ENCODE measurements around the gene PDIK1L.

Gene PDIK1L

GRCh38 chr1:26161415-26162219 lies 50.0 kb downstream of the PDIK1L start:
- Histone ChIP-seq H3K27ac (ENCODE audit: low read depth, low read length) (no peak overlapping the region), H3K36me3 (ENCODE audit: control insufficient read depth in 1 of 2, insufficient read depth in 2 of 2, low read length in 2 of 2) (no peaks in the 10 kb centered on the region), H3K27me3 (ENCODE audit: control insufficient read depth in 1 of 2, insufficient read depth in 2 of 2, low read length in 2 of 2) (peaks cover 17 to 36% of the 10 kb centered on the region in 2 donors), H3K4me3 (ENCODE audit: low read depth in 1 of 2, low read length in 2 of 2) (peak overlapping the region; percentile 55 to 61), H3K9me3 (ENCODE audit: control insufficient read depth in 1 of 2, low read length in 2 of 2) (no peaks in the 10 kb centered on the region), H3K9ac (ENCODE audit: low read depth in 1 of 2, low read length in 2 of 2) (no peak overlapping the region), H3K4me1 (ENCODE audit: control insufficient read depth in 1 of 2, insufficient read depth in 2 of 2, low read length in 2 of 2) (peaks cover 12 to 14% of the 10 kb centered on the region in 2 donors)

GRCh38 chr1:26162220-26162709 lies 50.6 kb downstream of the PDIK1L start:
- peaks cover 12 to 14% of the 10 kb centered on the region in 2 donors for H3K4me1 ChIP-seq (ENCODE audit: control insufficient read depth in 1 of 2, insufficient read depth in 2 of 2, low read length in 2 of 2)
- H3K9ac ChIP-seq (ENCODE audit: low read depth in 1 of 2, low read length in 2 of 2), result no peak overlapping the region
- H3K27ac ChIP-seq (ENCODE audit: low read depth, low read length), result no peak overlapping the region
- H3K9me3 ChIP-seq (ENCODE audit: control insufficient read depth in 1 of 2, low read length in 2 of 2), result no peaks in the 10 kb centered on the region
- H3K27me3 ChIP-seq (ENCODE audit: control insufficient read depth in 1 of 2, insufficient read depth in 2 of 2, low read length in 2 of 2), result peaks cover 17 to 32% of the 10 kb centered on the region in 2 donors
- no peaks in the 10 kb centered on the region for H3K36me3 ChIP-seq (ENCODE audit: control insufficient read depth in 1 of 2, insufficient read depth in 2 of 2, low read length in 2 of 2)
- peak overlapping the region; percentile 55 to 61 for H3K4me3 ChIP-seq (ENCODE audit: low read depth in 1 of 2, low read length in 2 of 2)

DNA sequence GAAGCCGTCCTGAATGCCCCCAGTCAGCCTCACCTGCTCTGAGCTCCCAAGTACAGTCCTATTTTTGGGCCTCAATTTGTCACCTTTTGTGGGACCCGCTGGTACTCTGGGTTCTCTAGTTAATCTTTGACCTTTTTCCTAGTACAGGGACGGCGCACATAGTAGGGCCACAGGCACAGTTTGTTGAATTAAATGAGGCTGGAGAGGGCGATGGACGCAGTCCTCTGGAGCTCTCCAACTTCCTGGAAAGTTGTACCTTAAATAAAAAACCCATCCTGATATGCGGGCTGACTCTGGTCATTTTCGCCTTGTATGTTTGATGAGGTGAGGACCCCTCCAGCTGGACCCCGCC lies 52.0 kb downstream of the PDIK1L start:
- Histone ChIP-seq H3K27ac (ENCODE audit: low read depth, low read length) (no peak overlapping the region), H3K4me1 (ENCODE audit: control insufficient read depth in 1 of 2, insufficient read depth in 2 of 2, low read length in 2 of 2) (peaks cover 12 to 14% of the 10 kb centered on the region in 2 donors), H3K9me3 (ENCODE audit: control insufficient read depth in 1 of 2, low read length in 2 of 2) (no peaks in the 10 kb centered on the region), H3K9ac (ENCODE audit: low read depth in 1 of 2, low read length in 2 of 2) (no peak overlapping the region), H3K4me3 (ENCODE audit: low read depth in 1 of 2, low read length in 2 of 2) (peak overlapping the region; percentile 46 to 53), H3K36me3 (ENCODE audit: control insufficient read depth in 1 of 2, insufficient read depth in 2 of 2, low read length in 2 of 2) (no peaks in the 10 kb centered on the region), H3K27me3 (ENCODE audit: control insufficient read depth in 1 of 2, insufficient read depth in 2 of 2, low read length in 2 of 2) (peaks cover 11 to 22% of the 10 kb centered on the region in 2 donors)

GRCh38 chr1:26164036-26164860 lies 52.6 kb downstream of the PDIK1L start:
- Histone ChIP-seq H3K9ac (ENCODE audit: low read depth in 1 of 2, low read length in 2 of 2) (no peak overlapping the region), H3K27me3 (ENCODE audit: control insufficient read depth in 1 of 2, insufficient read depth in 2 of 2, low read length in 2 of 2) (peaks cover 11 to 19% of the 10 kb centered on the region in 2 donors), H3K9me3 (ENCODE audit: control insufficient read depth in 1 of 2, low read length in 2 of 2) (no peaks in the 10 kb centered on the region), H3K36me3 (ENCODE audit: control insufficient read depth in 1 of 2, insufficient read depth in 2 of 2, low read length in 2 of 2) (no peaks in the 10 kb centered on the region), H3K4me1 (ENCODE audit: control insufficient read depth in 1 of 2, insufficient read depth in 2 of 2, low read length in 2 of 2) (peaks cover 14% of the 10 kb centered on the region in 2 donors), H3K27ac (ENCODE audit: low read depth, low read length) (no peak overlapping the region), H3K4me3 (ENCODE audit: low read depth in 1 of 2, low read length in 2 of 2) (peak overlapping the region; percentile 46 to 53)

GRCh38 chr1:26164861-26165842 lies 53.5 kb downstream of the PDIK1L start:
- Histone ChIP-seq H3K9ac (ENCODE audit: low read depth in 1 of 2, low read length in 2 of 2) (no peak overlapping the region), H3K27ac (ENCODE audit: low read depth, low read length) (no peak overlapping the region), H3K4me1 (ENCODE audit: control insufficient read depth in 1 of 2, insufficient read depth in 2 of 2, low read length in 2 of 2) (peaks cover 18 to 20% of the 10 kb centered on the region in 2 donors), H3K36me3 (ENCODE audit: control insufficient read depth in 1 of 2, insufficient read depth in 2 of 2, low read length in 2 of 2) (no peaks in the 10 kb centered on the region), H3K4me3 (ENCODE audit: low read depth in 1 of 2, low read length in 2 of 2) (no peak overlapping the region), H3K27me3 (ENCODE audit: control insufficient read depth in 1 of 2, insufficient read depth in 2 of 2, low read length in 2 of 2) (peaks cover 11 to 16% of the 10 kb centered on the region in 2 donors), H3K9me3 (ENCODE audit: control insufficient read depth in 1 of 2, low read length in 2 of 2) (no peaks in the 10 kb centered on the region)

DNA sequence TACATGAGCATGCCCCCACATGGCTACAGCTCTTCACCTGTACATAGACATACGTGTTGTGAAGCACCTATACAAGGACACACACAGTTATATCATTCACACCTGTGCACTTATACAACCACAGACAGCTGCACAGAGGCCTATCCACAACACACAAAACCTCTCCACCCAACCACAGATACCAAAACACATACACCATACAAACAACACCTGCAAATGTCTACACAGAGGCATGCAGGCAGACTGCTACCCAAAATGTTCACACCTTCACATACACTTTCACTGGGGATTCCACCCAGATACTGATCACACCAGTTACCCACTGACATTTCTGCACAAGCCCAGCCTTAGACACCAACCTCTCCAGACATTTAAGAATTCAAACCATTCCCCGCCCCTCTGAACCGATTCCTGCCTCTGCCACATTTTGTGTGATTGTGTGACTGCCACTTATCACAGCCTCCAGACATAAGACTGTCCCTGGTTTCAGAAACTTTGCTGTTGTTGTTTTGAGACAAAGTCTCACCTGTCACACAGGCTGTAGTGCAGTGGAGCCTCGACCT lies 55.2 kb downstream of the PDIK1L start:
- no peak overlapping the region for H3K27ac ChIP-seq (ENCODE audit: low read depth, low read length)
- no peaks in the 10 kb centered on the region for H3K9me3 ChIP-seq (ENCODE audit: control insufficient read depth in 1 of 2, low read length in 2 of 2)
- H3K4me1 ChIP-seq (ENCODE audit: control insufficient read depth in 1 of 2, insufficient read depth in 2 of 2, low read length in 2 of 2), result peaks cover 15 to 24% of the 10 kb centered on the region in 2 donors
- no peaks in the 10 kb centered on the region for H3K36me3 ChIP-seq (ENCODE audit: control insufficient read depth in 1 of 2, insufficient read depth in 2 of 2, low read length in 2 of 2)
- peaks cover 8% of the 10 kb centered on the region in 2 donors for H3K27me3 ChIP-seq (ENCODE audit: control insufficient read depth in 1 of 2, insufficient read depth in 2 of 2, low read length in 2 of 2)
- no peak overlapping the region for H3K4me3 ChIP-seq (ENCODE audit: low read depth in 1 of 2, low read length in 2 of 2)
- H3K9ac ChIP-seq (ENCODE audit: low read depth in 1 of 2, low read length in 2 of 2), result no peak overlapping the region

DNA sequence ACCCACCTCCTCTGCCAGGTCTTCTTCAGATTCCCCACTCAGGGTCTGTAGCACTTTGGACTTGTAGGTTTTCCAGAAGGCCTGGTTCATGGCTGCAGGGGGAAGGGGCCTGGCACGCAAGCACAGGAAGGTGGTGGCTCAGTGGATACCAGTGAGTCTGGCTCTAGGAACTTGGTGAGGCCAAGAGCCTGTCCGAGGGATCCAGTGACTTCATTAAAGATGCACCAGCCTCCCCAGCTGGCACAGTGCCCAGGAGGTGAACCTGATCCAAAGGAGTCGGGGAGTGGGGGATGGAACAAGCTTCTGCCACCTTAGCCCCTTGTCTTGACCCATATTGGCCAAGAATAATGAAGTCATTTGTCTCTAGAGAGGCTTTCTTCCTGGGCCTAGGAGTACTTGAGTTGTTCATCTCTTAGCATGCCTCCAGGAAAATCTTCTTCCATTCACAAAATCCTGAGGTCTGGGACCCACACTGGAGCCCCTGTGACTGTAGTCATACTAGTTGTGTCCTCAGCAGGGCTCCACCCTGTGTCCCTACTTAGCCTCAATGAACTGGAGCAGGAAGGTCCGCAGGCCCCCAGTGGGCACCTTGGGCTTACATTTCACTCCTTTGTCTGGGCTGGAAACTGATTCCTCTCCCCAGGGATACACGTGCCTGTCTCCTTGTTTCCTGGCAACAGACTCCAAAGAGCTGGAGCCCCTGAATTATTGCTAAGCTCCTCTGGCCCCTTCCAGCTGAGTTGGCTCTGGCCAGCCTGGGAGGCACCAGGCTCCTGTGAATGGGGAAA lies 57.0 kb downstream of the PDIK1L start, which contains the start of gene C1orf232:
TSS of gene C1orf232 (minus strand) at position 554 of the 788 bp plus-strand sequence. CDS start at position 90, 464 bp downstream.
- Histone ChIP-seq H3K27ac (ENCODE audit: low read depth, low read length) (peak within 1 kb of the TSS; percentile 56), H3K36me3 (ENCODE audit: control insufficient read depth in 1 of 2, insufficient read depth in 2 of 2, low read length in 2 of 2) (no peaks in the 10 kb centered on the region), H3K9ac (ENCODE audit: low read depth in 1 of 2, low read length in 2 of 2) (peak within 1 kb of the TSS; percentile 86 to 96), H3K27me3 (ENCODE audit: control insufficient read depth in 1 of 2, insufficient read depth in 2 of 2, low read length in 2 of 2) (no peaks in the 10 kb centered on the region), H3K4me3 (ENCODE audit: low read depth in 1 of 2, low read length in 2 of 2) (peak within 1 kb of the TSS; percentile 84 to 94), H3K9me3 (ENCODE audit: control insufficient read depth in 1 of 2, low read length in 2 of 2) (no peaks in the 10 kb centered on the region), H3K4me1 (ENCODE audit: control insufficient read depth in 1 of 2, insufficient read depth in 2 of 2, low read length in 2 of 2) (peaks cover 15 to 24% of the 10 kb centered on the region in 2 donors)

- Histone ChIP-seq H3K9ac (ENCODE audit: low read depth in 1 of 2, low read length in 2 of 2) (peak overlapping the region; percentile 86 to 96), H3K4me1 (ENCODE audit: control insufficient read depth in 1 of 2, insufficient read depth in 2 of 2, low read length in 2 of 2) (peaks cover 15 to 20% of the 10 kb centered on the region in 2 donors), H3K27me3 (ENCODE audit: control insufficient read depth in 1 of 2, insufficient read depth in 2 of 2, low read length in 2 of 2) (no peaks in the 10 kb centered on the region), H3K9me3 (ENCODE audit: control insufficient read depth in 1 of 2, low read length in 2 of 2) (no peaks in the 10 kb centered on the region), H3K36me3 (ENCODE audit: control insufficient read depth in 1 of 2, insufficient read depth in 2 of 2, low read length in 2 of 2) (no peaks in the 10 kb centered on the region), H3K4me3 (ENCODE audit: low read depth in 1 of 2, low read length in 2 of 2) (peak overlapping the region; percentile 84 to 94), H3K27ac (ENCODE audit: low read depth, low read length) (no peak overlapping the region)
Observed at GRCh38 chr1:26169198-26169554, 57.6 kb downstream of the PDIK1L start.
